HUDEP-2 (cell line): Measurements from ENCODE around the gene NELL2.

Source experiments
- DNase-seq, 76 experiments: peaks; one replicate each; lab custom pipeline; 2025; ENCODE audit not compliant: unreplicated experiment in 76 of 76; lab: John Stamatoyannopoulos, UW

Gene NELL2

GRCh38 chr12:44637875-44638274 lies 238.2 kb downstream of the NELL2 start:
- DNase-seq = no peak

GRCh38 chr12:44628180-44628579 lies 247.9 kb downstream of the NELL2 start:
- DNase-seq = no peak

- DNase-seq = no peak
These were observed 248.5 kb downstream of the NELL2 start for GRCh38 chr12:44627387-44628166.

- DNase-seq = no peak
These were observed 249.2 kb downstream of the NELL2 start for GRCh38 chr12:44626883-44627282.

GRCh38 chr12:44618946-44619345 lies 257.2 kb downstream of the NELL2 start:
- no peak for DNase-seq

GRCh38 chr12:44616402-44616801 lies 259.7 kb downstream of the NELL2 start:
- DNase-seq = no peak

GRCh38 chr12:44611538-44611937 lies 264.6 kb downstream of the NELL2 start:
- no peak for DNase-seq

- no peak for DNase-seq
These were observed 272.4 kb downstream of the NELL2 start for GRCh38 chr12:44603701-44604100.

GRCh38 chr12:44592626-44593025 lies 283.5 kb downstream of the NELL2 start:
- no peak for DNase-seq

GRCh38 chr12:44589697-44590096 lies 286.4 kb downstream of the NELL2 start:
- DNase-seq = no peak

- DNase-seq = no peak
These were observed 287.5 kb downstream of the NELL2 start for GRCh38 chr12:44588651-44589050.

GRCh38 chr12:44584625-44585024 lies 291.5 kb downstream of the NELL2 start:
- no peak for DNase-seq

- no peak for DNase-seq
These were observed 293.6 kb downstream of the NELL2 start for GRCh38 chr12:44582521-44582920.

GRCh38 chr12:44581642-44582242 lies 294.4 kb downstream of the NELL2 start:
- no peak for DNase-seq

- no peak for DNase-seq
These were observed 301.5 kb downstream of the NELL2 start for GRCh38 chr12:44574586-44574985.

- no peak for DNase-seq
These were observed 302.4 kb downstream of the NELL2 start for GRCh38 chr12:44573723-44574122.

- DNase-seq = no peak
These were observed 305.0 kb downstream of the NELL2 start for GRCh38 chr12:44571006-44571550.

- no peak for DNase-seq
These were observed 306.0 kb downstream of the NELL2 start for GRCh38 chr12:44570036-44570583.

GRCh38 chr12:44565163-44565562 lies 311.0 kb downstream of the NELL2 start:
- no peak for DNase-seq

GRCh38 chr12:44563486-44563885 lies 312.6 kb downstream of the NELL2 start:
- no peak for DNase-seq

GRCh38 chr12:44558340-44559100 lies 317.6 kb downstream of the NELL2 start:
- no peak for DNase-seq
